Measurements from ENCODE around the gene SYT14. TPM values are rescaled to one million over a fixed set of nuclear protein-coding genes. Genes with fewer than 3 reads are reported as not detected.
"Not testable (repeated sequence)": the region's sequence is repeated elsewhere in the genome, so short reads cannot be mapped to it uniquely, and the experiment has no call there.

The SYT14 gene
- total and polyA plus RNA-seq, 7 donors, result under 0.01 to 0.71 (median 0.22) TPM; not detected in 1

DNA sequence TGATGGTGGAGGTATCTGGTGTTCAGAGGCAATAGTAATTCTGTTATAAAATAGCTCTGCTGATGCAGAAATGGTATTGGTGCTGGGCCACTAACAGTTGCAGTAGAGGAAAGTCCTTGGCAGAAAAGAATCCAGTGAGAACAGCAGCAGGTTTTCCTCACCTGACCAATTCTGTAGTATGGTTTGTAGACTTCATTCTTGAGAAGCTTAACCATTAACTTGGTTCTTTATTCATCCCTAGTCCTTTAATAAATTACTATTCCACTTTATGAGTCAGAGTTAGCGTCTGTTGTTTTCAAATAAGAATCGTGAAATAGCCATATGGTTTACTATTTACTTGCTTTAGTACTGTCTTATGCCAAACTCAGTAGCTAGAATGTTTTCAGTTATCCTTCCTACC lies 166.1 kb downstream of the SYT14 start:
- WGBS, 2 donors, result 34 to 73% methylated on average over 2 of the region's 2 CpGs
- TF ChIP-seq EP300 (IDR thresholded peaks at IDR 0.05) (no peak), POLR2A (IDR thresholded peaks at IDR 0.05) (no peak), POLR2AphosphoS5 (IDR thresholded peaks at IDR 0.05) (no peak)
- TF ChIP-seq, protein P1, sequence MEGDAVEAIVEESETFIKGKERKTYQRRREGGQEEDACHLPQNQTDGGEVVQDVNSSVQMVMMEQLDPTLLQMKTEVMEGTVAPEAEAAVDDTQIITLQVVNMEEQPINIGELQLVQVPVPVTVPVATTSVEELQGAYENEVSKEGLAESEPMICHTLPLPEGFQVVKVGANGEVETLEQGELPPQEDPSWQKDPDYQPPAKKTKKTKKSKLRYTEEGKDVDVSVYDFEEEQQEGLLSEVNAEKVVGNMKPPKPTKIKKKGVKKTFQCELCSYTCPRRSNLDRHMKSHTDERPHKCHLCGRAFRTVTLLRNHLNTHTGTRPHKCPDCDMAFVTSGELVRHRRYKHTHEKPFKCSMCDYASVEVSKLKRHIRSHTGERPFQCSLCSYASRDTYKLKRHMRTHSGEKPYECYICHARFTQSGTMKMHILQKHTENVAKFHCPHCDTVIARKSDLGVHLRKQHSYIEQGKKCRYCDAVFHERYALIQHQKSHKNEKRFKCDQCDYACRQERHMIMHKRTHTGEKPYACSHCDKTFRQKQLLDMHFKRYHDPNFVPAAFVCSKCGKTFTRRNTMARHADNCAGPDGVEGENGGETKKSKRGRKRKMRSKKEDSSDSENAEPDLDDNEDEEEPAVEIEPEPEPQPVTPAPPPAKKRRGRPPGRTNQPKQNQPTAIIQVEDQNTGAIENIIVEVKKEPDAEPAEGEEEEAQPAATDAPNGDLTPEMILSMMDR (IDR thresholded peaks at IDR 0.05), result no peak
- H3K36me3 ChIP-seq, result no peaks in the 10 kb centered on the region
- no peaks in the 10 kb centered on the region for H3K4me1 ChIP-seq
- DNase-seq, result no peak
- no peaks in the 10 kb centered on the region for H3K27me3 ChIP-seq
- no peak overlapping the region for H3K4me3 ChIP-seq
- no peak overlapping the region for H3K27ac ChIP-seq
- H3K9me3 ChIP-seq, result no peaks in the 10 kb centered on the region
- intact Hi-C loops (cut with DNase I), result no loop called here

DNA sequence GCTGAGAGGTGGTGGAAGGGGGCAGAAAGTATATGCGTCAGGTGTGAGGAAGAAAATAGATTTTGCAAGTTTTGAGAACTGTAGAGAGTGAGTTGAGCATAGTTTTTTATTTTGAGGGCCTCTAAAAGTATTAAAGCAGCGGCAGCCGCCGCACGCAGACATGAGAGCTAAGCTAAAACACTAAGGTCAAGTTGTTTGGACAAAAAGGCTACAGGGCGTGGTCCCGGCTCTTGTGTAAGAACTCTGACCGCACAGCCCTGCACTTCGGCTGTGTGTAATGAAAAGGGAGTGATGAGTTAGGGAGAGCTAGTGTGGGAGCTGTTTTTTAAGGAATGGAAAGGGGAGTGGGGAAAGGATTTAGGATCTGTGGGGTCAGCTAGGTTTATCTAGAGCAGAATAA lies 174.9 kb downstream of the SYT14 start:
- H3K9me3 ChIP-seq; H3K36me3 ChIP-seq; H3K27me3 ChIP-seq; intact Hi-C loops (cut with DNase I); DNase-seq; H3K4me3 ChIP-seq; H3K27ac ChIP-seq; H3K4me1 ChIP-seq: not testable (repeated sequence)
- WGBS, 2 donors, result 79 to 82% methylated on average over 9 of the region's 9 CpGs

DNA sequence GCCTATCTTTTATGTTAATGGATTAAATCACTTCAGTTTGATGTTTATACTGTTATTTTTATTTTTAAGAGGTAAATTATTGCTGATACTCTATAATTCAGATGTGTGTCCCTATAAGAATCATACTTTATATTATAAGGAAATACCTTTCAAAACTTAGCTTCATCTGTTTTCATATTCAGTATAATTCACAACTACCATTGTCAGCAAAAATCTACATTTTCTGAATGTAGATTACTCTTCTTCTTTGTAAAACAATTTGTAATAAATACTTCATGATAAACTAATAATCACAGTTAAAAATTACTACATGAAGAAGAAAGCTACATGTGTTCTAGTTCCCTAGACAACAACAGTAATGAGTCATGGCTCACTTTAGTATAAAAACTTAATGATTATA lies 179.2 kb downstream of the SYT14 start:
- no peak for DNase-seq
- Histone ChIP-seq H3K36me3 (no peaks in the 10 kb centered on the region), H3K27me3 (no peaks in the 10 kb centered on the region), H3K9me3 (no peaks in the 10 kb centered on the region), H3K4me3 (no peak overlapping the region), H3K27ac (no peak overlapping the region), H3K4me1 (no peaks in the 10 kb centered on the region)
- intact Hi-C loops (cut with DNase I), result no loop called here
- TF ChIP-seq POLR2AphosphoS5 (IDR thresholded peaks at IDR 0.05) (no peak), POLR2A (IDR thresholded peaks at IDR 0.05) (no peak)
- TF ChIP-seq, protein P1 (IDR thresholded peaks at IDR 0.05), result no peak

DNA sequence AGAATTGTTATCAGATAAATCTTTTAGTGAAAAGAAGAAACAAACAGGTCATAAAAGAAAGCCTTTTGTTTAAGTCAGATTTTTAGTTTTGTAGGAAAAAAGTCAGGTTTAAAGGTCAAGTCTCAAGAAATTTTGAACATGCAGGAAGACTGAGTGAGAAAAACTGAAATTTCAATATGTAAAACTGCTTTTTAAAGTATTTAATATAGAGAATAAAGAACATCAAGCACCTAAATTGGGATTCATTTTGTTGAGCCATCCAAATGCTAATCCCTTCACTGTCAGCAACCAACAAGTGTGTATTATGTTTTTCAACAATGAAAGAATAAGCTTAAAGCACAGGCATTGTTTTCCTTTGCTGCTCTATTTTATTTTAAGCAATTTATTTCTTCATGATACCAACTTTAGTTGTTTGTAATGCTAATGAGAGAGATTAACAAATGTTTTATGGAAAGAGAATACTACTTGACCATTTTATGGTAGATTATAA lies 179.7 kb downstream of the SYT14 start:
- no peak overlapping the region for H3K27ac ChIP-seq
- H3K4me3 ChIP-seq, result no peak overlapping the region
- no peaks in the 10 kb centered on the region for H3K27me3 ChIP-seq
- no peaks in the 10 kb centered on the region for H3K4me1 ChIP-seq
- H3K36me3 ChIP-seq, result no peaks in the 10 kb centered on the region
- intact Hi-C loops (cut with DNase I), result no loop called here
- DNase-seq, result no peak
- TF ChIP-seq POLR2A (IDR thresholded peaks at IDR 0.05) (no peak), EP300 (IDR thresholded peaks at IDR 0.05) (no peak), POLR2AphosphoS5 (IDR thresholded peaks at IDR 0.05) (no peak)
- TF ChIP-seq, protein P1 (IDR thresholded peaks at IDR 0.05), result no peak
- H3K9me3 ChIP-seq, result no peaks in the 10 kb centered on the region

DNA sequence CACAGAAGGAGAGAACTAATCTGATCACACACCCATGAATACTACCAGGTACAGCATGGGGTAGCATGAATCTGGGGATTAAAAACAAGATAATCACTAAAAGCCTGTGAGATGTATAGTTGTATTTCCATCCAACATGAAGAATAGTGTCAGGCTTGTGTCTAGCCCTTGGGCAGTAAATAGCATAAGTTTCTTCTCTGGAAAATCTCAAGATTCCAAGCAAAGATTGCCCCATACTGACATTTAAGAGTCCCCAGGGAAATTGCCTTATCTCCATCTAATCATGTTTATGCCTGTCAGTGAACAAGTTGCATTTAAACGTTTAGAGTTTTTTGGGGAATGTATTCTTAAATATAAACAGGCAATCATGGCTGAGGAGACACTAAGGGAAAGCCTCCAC lies 185.4 kb downstream of the SYT14 start:
- intact Hi-C loops (cut with DNase I), result no loop called here
- Histone ChIP-seq H3K4me3 (no peak overlapping the region), H3K4me1 (no peaks in the 10 kb centered on the region), H3K36me3 (no peaks in the 10 kb centered on the region), H3K9me3 (no peaks in the 10 kb centered on the region), H3K27me3 (no peaks in the 10 kb centered on the region), H3K27ac (no peak overlapping the region)
- WGBS, 2 donors, result 32 to 34% methylated on average over 1 of the region's 1 CpG
- TF ChIP-seq POLR2AphosphoS5 (IDR thresholded peaks at IDR 0.05) (no peak), EP300 (IDR thresholded peaks at IDR 0.05) (no peak), POLR2A (IDR thresholded peaks at IDR 0.05) (no peak)
- TF ChIP-seq, protein P1 (IDR thresholded peaks at IDR 0.05), result no peak
- DNase-seq, result no peak
